ENCODE results near the gene OTOA.

DNA sequence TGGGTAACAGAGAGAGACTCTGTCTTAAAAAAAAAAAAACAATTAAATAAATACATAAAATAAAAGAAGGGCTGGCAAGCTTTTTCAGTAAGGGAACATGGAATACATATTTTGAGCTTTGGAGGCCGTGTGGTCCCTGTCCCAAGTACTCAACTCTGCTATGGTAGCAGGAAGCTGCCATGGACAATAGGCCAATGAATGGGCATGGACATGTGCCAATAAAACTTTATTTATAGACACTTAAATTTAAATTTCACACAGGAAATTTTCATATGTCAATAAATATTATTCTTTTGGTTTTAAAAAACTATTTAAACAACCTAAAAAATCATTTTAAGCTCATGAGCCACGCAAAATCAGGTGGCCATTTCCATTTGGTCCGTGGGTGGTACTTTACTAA, 3.8 kb downstream of the OTOA start:
- TF ChIP-seq, protein P1, sequence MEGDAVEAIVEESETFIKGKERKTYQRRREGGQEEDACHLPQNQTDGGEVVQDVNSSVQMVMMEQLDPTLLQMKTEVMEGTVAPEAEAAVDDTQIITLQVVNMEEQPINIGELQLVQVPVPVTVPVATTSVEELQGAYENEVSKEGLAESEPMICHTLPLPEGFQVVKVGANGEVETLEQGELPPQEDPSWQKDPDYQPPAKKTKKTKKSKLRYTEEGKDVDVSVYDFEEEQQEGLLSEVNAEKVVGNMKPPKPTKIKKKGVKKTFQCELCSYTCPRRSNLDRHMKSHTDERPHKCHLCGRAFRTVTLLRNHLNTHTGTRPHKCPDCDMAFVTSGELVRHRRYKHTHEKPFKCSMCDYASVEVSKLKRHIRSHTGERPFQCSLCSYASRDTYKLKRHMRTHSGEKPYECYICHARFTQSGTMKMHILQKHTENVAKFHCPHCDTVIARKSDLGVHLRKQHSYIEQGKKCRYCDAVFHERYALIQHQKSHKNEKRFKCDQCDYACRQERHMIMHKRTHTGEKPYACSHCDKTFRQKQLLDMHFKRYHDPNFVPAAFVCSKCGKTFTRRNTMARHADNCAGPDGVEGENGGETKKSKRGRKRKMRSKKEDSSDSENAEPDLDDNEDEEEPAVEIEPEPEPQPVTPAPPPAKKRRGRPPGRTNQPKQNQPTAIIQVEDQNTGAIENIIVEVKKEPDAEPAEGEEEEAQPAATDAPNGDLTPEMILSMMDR (IDR thresholded peaks at IDR 0.05), result no peak
- TF ChIP-seq POLR2A (IDR thresholded peaks at IDR 0.05), result no peak
- TF ChIP-seq POLR2AphosphoS5 (IDR thresholded peaks at IDR 0.05), result no peak
- TF ChIP-seq EP300 (IDR thresholded peaks at IDR 0.05; ENCODE audit: low read depth), result no peak

All from transverse colon (tissue), 4 donors.